Trophoblast cell (in vitro differentiated cells and primary cell): ENCODE measurements around the gene GRM4.

Experiments
- DNase-seq, 2 donors: peaks; one replicate each; pipeline ENCODE4 v3.0.0-alpha.2; 2016
- H2AFZ ChIP-seq: 2 replicates; pipeline ENCODE4 v1.6.1; 2013; ENCODE audit warnings: low read length, moderate library complexity, mild to moderate bottlenecking; ENCODE audit not compliant: insufficient read depth, poor library complexity
- H2AK5ac ChIP-seq: 2 replicates; pipeline ENCODE4 v1.6.1; 2013; ENCODE audit warnings: mild to moderate bottlenecking, low read length
- H2BK120ac ChIP-seq: 2 replicates; pipeline ENCODE4 v1.6.1; 2013; ENCODE audit warnings: low read length, mild to moderate bottlenecking, moderate library complexity; ENCODE audit not compliant: insufficient read depth, poor library complexity
- H2BK12ac ChIP-seq: 2 replicates; pipeline ENCODE4 v1.6.1; 2013; ENCODE audit warnings: mild to moderate bottlenecking, low read length, moderate library complexity
- H2BK5ac ChIP-seq: 2 replicates; pipeline ENCODE4 v1.6.1; 2013; ENCODE audit warnings: low read length, low read depth, moderate library complexity, mild to moderate bottlenecking; ENCODE audit not compliant: poor library complexity
- H3K14ac ChIP-seq: 2 replicates; pipeline ENCODE4 v1.6.1; 2013; ENCODE audit warnings: mild to moderate bottlenecking, low read length
- H3K18ac ChIP-seq: 2 replicates; pipeline ENCODE4 v1.6.1; 2013; ENCODE audit warnings: mild to moderate bottlenecking, low read length
- H3K23ac ChIP-seq: 2 replicates; pipeline ENCODE4 v1.6.1; 2013; ENCODE audit warnings: low read length
- H3K27ac ChIP-seq: 2 replicates; pipeline ENCODE4 v1.5.1; 2013; ENCODE audit warnings: low read depth, mild to moderate bottlenecking, inconsistent platforms, low read length, moderate library complexity
- H3K27me3 ChIP-seq: 2 replicates; pipeline ENCODE4 v1.6.1; 2013; ENCODE audit warnings: inconsistent platforms, mild to moderate bottlenecking, low read length, moderate library complexity; ENCODE audit not compliant: insufficient read depth
- H3K36me3 ChIP-seq, 2 experiments: 1 replicate in 1 of 2; 2 replicates in 1 of 2; pipeline ENCODE4 v1.6.1; 2013; ENCODE audit warnings: low read length in 2 of 2, mild to moderate bottlenecking in 2 of 2, moderate library complexity in 1 of 2; ENCODE audit not compliant: insufficient read depth in 2 of 2, control insufficient read depth in 1 of 2
- H3K4ac ChIP-seq: 2 replicates; pipeline ENCODE4 v1.6.1; 2013; ENCODE audit warnings: low read depth, mild to moderate bottlenecking, low read length, moderate library complexity
- H3K4me1 ChIP-seq, 2 experiments: 1 replicate in 1 of 2; 2 replicates in 1 of 2; pipeline ENCODE4 v1.6.1; 2013; ENCODE audit warnings: low read length in 2 of 2, mild to moderate bottlenecking in 2 of 2, moderate library complexity in 1 of 2; ENCODE audit not compliant: insufficient read depth in 2 of 2, control insufficient read depth in 1 of 2
- H3K4me2 ChIP-seq: 2 replicates; pipeline ENCODE4 v1.6.1; 2013; ENCODE audit warnings: inconsistent platforms, mild to moderate bottlenecking, low read length, moderate library complexity
- H3K4me3 ChIP-seq: 2 replicates; pipeline ENCODE4 v1.5.1; 2013; ENCODE audit warnings: mild to moderate bottlenecking, low read depth, low read length, inconsistent platforms
- H3K79me1 ChIP-seq: one replicate; pipeline ENCODE4 v1.6.1; 2013; ENCODE audit warnings: low read length
- H3K79me2 ChIP-seq: 2 replicates; pipeline ENCODE4 v1.6.1; 2013; ENCODE audit warnings: low read length, mild to moderate bottlenecking; ENCODE audit not compliant: control insufficient read depth, insufficient read depth, poor library complexity
- H3K9ac ChIP-seq: 2 replicates; pipeline ENCODE4 v1.6.1; 2013; ENCODE audit warnings: mild to moderate bottlenecking, low read length
- H3K9me3 ChIP-seq: 2 replicates; pipeline ENCODE4 v1.6.1; 2013; ENCODE audit warnings: low read depth, mild to moderate bottlenecking, control low read depth, inconsistent platforms, low read length; ENCODE audit not compliant: insufficient read depth
- H4K12ac ChIP-seq: 2 replicates; pipeline ENCODE4 v1.6.1; 2013; ENCODE audit warnings: low read depth, mild to moderate bottlenecking, low read length, moderate library complexity
- H4K8ac ChIP-seq: 2 replicates; pipeline ENCODE4 v1.6.1; 2013; ENCODE audit warnings: low read depth, mild to moderate bottlenecking, low read length, moderate library complexity
- H4K91ac ChIP-seq: one replicate; pipeline ENCODE4 v1.6.1; 2013; ENCODE audit warnings: low read depth, mild to moderate bottlenecking, low read length, moderate library complexity
- WGBS: extraction: QIAGEN DNeasy Blood & Tissue Kit; methylation state at CpG from one replicate; pipeline ENCODE4 v1.1.7; 2013; ENCODE audit warnings: missing lambda C conversion rate; ENCODE audit not compliant: insufficient read length, insufficient coverage; ENCODE audit errors: extremely low coverage; 5-methylcytosine and 5-hydroxymethylcytosine counted together

GRM4 gene

GRCh38 chr6:34080357-34080756 lies 65.5 kb downstream of the GRM4 start:
- H4K91ac ChIP-seq: no peak overlapping the region
- no peaks in the 10 kb centered on the region for H3K79me1 ChIP-seq
- no peak overlapping the region for H4K12ac ChIP-seq
- no peak overlapping the region for H3K23ac ChIP-seq
- H3K27ac ChIP-seq: no peak overlapping the region
- no peak overlapping the region for H3K18ac ChIP-seq
- DNase-seq: no peak
- no peak overlapping the region for H2BK5ac ChIP-seq
- no peaks in the 10 kb centered on the region for H3K27me3 ChIP-seq
- no peaks in the 10 kb centered on the region for H3K36me3 ChIP-seq
- no peak overlapping the region for H4K8ac ChIP-seq
- H2BK12ac ChIP-seq: no peak overlapping the region
- H2AK5ac ChIP-seq: no peak overlapping the region
- no peak overlapping the region for H3K4ac ChIP-seq
- no peak overlapping the region for H3K14ac ChIP-seq
- no peak overlapping the region for H2AFZ ChIP-seq
- H3K4me3 ChIP-seq: no peak overlapping the region
- no peak overlapping the region for H3K4me2 ChIP-seq
- H3K4me1 ChIP-seq: peaks cover 0 to 2% of the 10 kb centered on the region in 2 experiments
- H3K9ac ChIP-seq: no peak overlapping the region
- H3K9me3 ChIP-seq: peaks cover 4% of the 10 kb centered on the region
- no peaks in the 10 kb centered on the region for H3K79me2 ChIP-seq
- no CpG with 5 or more reads among the region's 5 CpGs for WGBS
- no peak overlapping the region for H2BK120ac ChIP-seq

GRCh38 chr6:34079899-34080298 lies 66.0 kb downstream of the GRM4 start:
- no peak overlapping the region for H3K4me2 ChIP-seq
- H3K9me3 ChIP-seq: peaks cover 4% of the 10 kb centered on the region
- no peak overlapping the region for H3K9ac ChIP-seq
- no peak for DNase-seq
- no peak overlapping the region for H3K14ac ChIP-seq
- WGBS: no CpG with 5 or more reads among the region's 8 CpGs
- H4K8ac ChIP-seq: no peak overlapping the region
- H2BK120ac ChIP-seq: no peak overlapping the region
- H3K18ac ChIP-seq: no peak overlapping the region
- no peak overlapping the region for H2BK12ac ChIP-seq
- no peaks in the 10 kb centered on the region for H3K36me3 ChIP-seq
- no peak overlapping the region for H3K23ac ChIP-seq
- no peak overlapping the region for H3K27ac ChIP-seq
- no peak overlapping the region for H4K91ac ChIP-seq
- no peaks in the 10 kb centered on the region for H3K79me1 ChIP-seq
- no peak overlapping the region for H2AK5ac ChIP-seq
- no peak overlapping the region for H2BK5ac ChIP-seq
- no peak overlapping the region for H2AFZ ChIP-seq
- no peaks in the 10 kb centered on the region for H3K79me2 ChIP-seq
- no peak overlapping the region for H3K4me3 ChIP-seq
- H4K12ac ChIP-seq: no peak overlapping the region
- H3K27me3 ChIP-seq: no peaks in the 10 kb centered on the region
- peaks cover 0 to 2% of the 10 kb centered on the region in 2 experiments for H3K4me1 ChIP-seq
- H3K4ac ChIP-seq: no peak overlapping the region

GRCh38 chr6:34075906-34076305 lies 70.0 kb downstream of the GRM4 start:
- H3K79me1 ChIP-seq: no peaks in the 10 kb centered on the region
- H4K8ac ChIP-seq: no peak overlapping the region
- H2AFZ ChIP-seq: no peak overlapping the region
- peaks cover 17% of the 10 kb centered on the region for H3K9me3 ChIP-seq
- H2BK12ac ChIP-seq: no peak overlapping the region
- no peak overlapping the region for H3K18ac ChIP-seq
- no peaks in the 10 kb centered on the region for H3K79me2 ChIP-seq
- H2AK5ac ChIP-seq: no peak overlapping the region
- no peak overlapping the region for H3K23ac ChIP-seq
- H3K36me3 ChIP-seq: no peaks in the 10 kb centered on the region
- no peaks in the 10 kb centered on the region for H3K27me3 ChIP-seq
- no peak overlapping the region for H4K12ac ChIP-seq
- H3K14ac ChIP-seq: no peak overlapping the region
- H3K9ac ChIP-seq: no peak overlapping the region
- H3K27ac ChIP-seq: no peak overlapping the region
- H3K4me1 ChIP-seq: peaks cover 0 to 2% of the 10 kb centered on the region in 2 experiments
- no peak overlapping the region for H2BK120ac ChIP-seq
- H3K4me3 ChIP-seq: no peak overlapping the region
- no CpG with 5 or more reads among the region's 6 CpGs for WGBS
- DNase-seq: no peak
- H3K4me2 ChIP-seq: no peak overlapping the region
- no peak overlapping the region for H3K4ac ChIP-seq
- no peak overlapping the region for H4K91ac ChIP-seq
- H2BK5ac ChIP-seq: no peak overlapping the region

DNA sequence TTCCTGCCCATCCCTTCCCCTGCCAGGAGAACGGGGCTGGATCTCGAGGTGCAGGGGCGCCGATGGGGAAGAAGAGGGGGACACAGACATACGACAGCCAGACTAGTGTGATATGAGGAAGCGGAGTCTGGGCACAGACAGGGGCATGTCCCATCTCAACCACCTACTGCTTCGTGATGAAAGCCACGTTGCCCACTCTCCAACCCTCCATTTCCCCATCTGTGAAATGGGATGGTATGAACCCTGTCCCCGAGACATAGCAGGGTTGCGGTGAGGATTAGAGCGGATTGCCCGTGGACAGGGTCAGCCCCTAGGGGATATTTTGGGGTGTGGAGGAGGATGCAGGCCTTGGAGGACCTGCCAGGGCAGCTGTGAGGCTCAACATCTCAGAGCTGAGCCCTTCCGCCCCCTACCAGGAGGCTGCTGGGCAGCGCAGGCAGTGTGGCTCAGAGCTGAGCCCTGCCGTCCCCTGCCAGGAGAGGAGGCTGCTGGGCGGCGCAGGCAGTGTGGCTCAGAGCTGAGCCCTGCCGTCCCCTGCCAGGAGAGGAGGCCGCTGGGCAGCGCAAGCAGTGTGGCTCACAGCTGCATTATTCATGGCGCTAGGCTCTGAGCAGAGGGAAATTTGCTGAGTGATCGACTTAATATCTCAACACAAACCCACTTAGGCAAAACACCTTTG lies 71.7 kb downstream of the GRM4 start:
- Histone ChIP-seq H3K27me3 (no peaks in the 10 kb centered on the region), H3K4me2 (no peak overlapping the region), H4K12ac (no peak overlapping the region), H3K27ac (no peak overlapping the region), H4K91ac (no peak overlapping the region), H3K36me3 (no peaks in the 10 kb centered on the region), H3K4ac (no peak overlapping the region), H3K18ac (no peak overlapping the region), H3K4me1 (peaks cover 0 to 2% of the 10 kb centered on the region in 2 experiments), H2BK120ac (no peak overlapping the region), H2BK5ac (no peak overlapping the region), H3K79me2 (no peaks in the 10 kb centered on the region), H3K4me3 (peak overlapping the region; percentile 49), H2AK5ac (no peak overlapping the region), H4K8ac (no peak overlapping the region), H3K14ac (no peak overlapping the region), H3K23ac (no peak overlapping the region), H3K79me1 (no peaks in the 10 kb centered on the region), H2AFZ (no peak overlapping the region), H3K9ac (no peak overlapping the region), H2BK12ac (no peak overlapping the region), H3K9me3 (peaks cover 17% of the 10 kb centered on the region)
- no CpG with 5 or more reads among the region's 22 CpGs for WGBS
- no peak for DNase-seq
